GM21367 (cell line): ENCODE data around the gene OLFML3.
"Not testable (repeated sequence)": the region's sequence is repeated elsewhere in the genome, so short reads cannot be mapped to it uniquely, and the experiment has no call there.

Source experiments
- ATAC-seq: cut with Tn5 transposase; IDR thresholded peaks from one replicate; pipeline ENCODE4 v1.9.1; 2021; ENCODE audit not compliant: unreplicated experiment

The OLFML3 gene

GRCh38 chr1:113990530-113990929, 11.3 kb downstream of the OLFML3 start:
- no peak for ATAC-seq

- ATAC-seq, result no peak
Measured at GRCh38 chr1:113990961-113991360, 11.7 kb downstream of the OLFML3 start.

GRCh38 chr1:113991467-113991997, 12.3 kb downstream of the OLFML3 start:
- no peak for ATAC-seq

GRCh38 chr1:113993072-113993471, 13.8 kb downstream of the OLFML3 start:
- no peak for ATAC-seq

GRCh38 chr1:113993766-113994165, 14.5 kb downstream of the OLFML3 start:
- ATAC-seq, result no peak

GRCh38 chr1:113995382-113995781, 16.1 kb downstream of the OLFML3 start:
- ATAC-seq, result no peak

- no peak for ATAC-seq
Measured at GRCh38 chr1:113998361-113998760, 19.1 kb downstream of the OLFML3 start.

GRCh38 chr1:113999233-113999632, 20.0 kb downstream of the OLFML3 start:
- ATAC-seq, result no peak

- ATAC-seq, result no peak
Measured at GRCh38 chr1:113999799-114000198, 20.5 kb downstream of the OLFML3 start.

GRCh38 chr1:114000406-114000805, 21.1 kb downstream of the OLFML3 start:
- no peak for ATAC-seq

- ATAC-seq, result no peak
Measured at GRCh38 chr1:114002492-114003239, 23.4 kb downstream of the OLFML3 start.

GRCh38 chr1:114003431-114003830, 24.2 kb downstream of the OLFML3 start:
- ATAC-seq, result no peak

- not testable (repeated sequence) for ATAC-seq
Measured at GRCh38 chr1:114006825-114007224, 27.6 kb downstream of the OLFML3 start.

- ATAC-seq, result no peak
Measured at GRCh38 chr1:114008480-114008941, 29.2 kb downstream of the OLFML3 start.

GRCh38 chr1:114008993-114009392, 29.7 kb downstream of the OLFML3 start:
- no peak for ATAC-seq

GRCh38 chr1:114009393-114009792, 30.1 kb downstream of the OLFML3 start:
- no peak for ATAC-seq

- no peak for ATAC-seq
Measured at GRCh38 chr1:114010433-114011184, 31.3 kb downstream of the OLFML3 start.

GRCh38 chr1:114011796-114012195, 32.5 kb downstream of the OLFML3 start:
- ATAC-seq, result no peak

- no peak for ATAC-seq
Measured at GRCh38 chr1:114015075-114015474, 35.8 kb downstream of the OLFML3 start.

GRCh38 chr1:114019724-114020123, 40.5 kb downstream of the OLFML3 start:
- not testable (repeated sequence) for ATAC-seq

- no peak for ATAC-seq
Measured at GRCh38 chr1:114021665-114022099, 42.4 kb downstream of the OLFML3 start.

GRCh38 chr1:114022877-114023276, 43.6 kb downstream of the OLFML3 start:
- no peak for ATAC-seq
